Bladder microvascular endothelial cell (primary cell): ENCODE results near the gene LDLRAD1. TPM values are rescaled to one million over a fixed set of nuclear protein-coding genes. Genes with fewer than 3 reads are reported as not detected.

Source experiments
- total RNA-seq: library from RNA; depleted of rRNA; stranded (reverse); fragments of >200 nt; gene quantifications from 2 replicates; pipeline ENCODE4 v1.2.3, GENCODE V29; 2014

Gene LDLRAD1, protein sequence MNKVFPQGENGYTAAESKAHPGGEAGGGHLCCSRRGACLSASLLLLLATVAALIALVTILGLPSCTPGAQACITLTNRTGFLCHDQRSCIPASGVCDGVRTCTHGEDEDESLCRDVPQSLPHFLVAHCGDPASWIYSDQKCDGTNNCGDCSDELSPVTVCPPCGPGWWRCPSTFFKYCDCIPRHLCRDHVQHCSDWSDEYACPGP
- total RNA-seq: not detected in 2 replicates

DNA sequence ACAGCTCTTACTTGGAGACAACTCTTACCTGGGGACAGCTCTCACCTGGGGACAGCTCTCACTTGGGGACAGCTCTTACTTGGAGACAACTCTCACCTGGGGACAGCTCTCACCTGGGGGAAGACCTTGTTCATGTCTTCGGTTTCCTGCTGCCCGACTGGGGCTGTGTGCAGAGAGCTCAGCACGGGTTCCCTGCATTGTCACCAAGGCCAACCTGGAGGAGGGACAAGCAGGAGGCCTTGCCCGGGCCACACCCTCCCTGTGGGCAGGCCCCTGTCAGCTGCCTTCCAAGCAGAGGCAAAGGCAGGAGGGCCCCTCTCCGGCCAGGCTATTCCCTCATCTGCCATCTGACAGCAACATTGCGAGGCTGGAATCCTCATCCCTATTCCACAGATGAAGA, at the start of gene LDLRAD1:
TSS of gene LDLRAD1 (minus strand) at position 208 of the 400 bp plus-strand sequence. CDS start at position 134, 74 bp downstream.

DNA sequence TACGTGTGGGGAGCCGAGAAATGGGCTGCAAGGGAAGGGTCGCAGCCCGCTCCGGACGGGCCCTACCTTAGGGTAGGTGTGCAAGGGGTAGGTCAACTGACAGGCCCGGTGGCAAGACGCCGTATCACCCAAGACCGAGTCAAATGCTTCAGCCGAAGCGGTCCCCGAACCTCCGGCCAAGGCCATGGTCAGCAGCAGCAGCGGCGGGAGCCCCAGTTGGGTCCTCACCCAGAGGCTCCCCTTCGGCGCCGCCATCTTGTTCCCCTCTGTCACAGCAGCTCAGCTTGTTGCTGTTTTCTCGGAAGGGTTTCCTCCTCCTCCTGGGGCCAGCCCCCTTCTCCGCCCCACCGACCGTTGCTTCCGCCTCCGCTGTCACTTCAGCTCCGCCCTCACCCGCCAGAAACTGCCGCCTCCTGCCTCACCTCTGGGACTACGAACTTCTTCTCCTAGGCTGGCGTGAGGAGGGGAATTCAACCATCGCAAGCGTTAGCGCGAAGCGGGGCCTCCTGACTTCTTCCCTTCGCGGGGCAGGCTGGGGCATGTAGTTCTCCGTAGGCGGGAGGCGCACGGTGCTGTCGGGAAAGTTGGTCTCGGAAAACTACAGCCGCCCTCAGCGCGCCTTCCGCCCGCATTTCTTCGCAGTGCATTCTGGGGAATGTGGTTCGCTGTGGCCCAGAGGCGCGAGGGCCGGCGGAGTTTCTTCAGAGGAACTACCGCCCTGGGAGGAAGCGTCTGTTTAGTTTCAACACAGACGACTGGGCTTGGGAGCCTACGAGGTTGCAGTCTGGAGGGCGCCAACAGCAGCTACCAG, 35.2 kb upstream of the LDLRAD1 start, which contains the start of the genes TCEANC2 and TMEM59:
TSS of gene TCEANC2 (plus strand) at position 675 of the 811 bp plus-strand sequence. CDS start 815 bp downstream, outside the sequence.
TSS of gene TMEM59 (minus strand) at position 271 of the 811 bp plus-strand sequence. CDS start at position 255, 16 bp downstream.

Other genes with a start within 250 kb of the LDLRAD1 start
- 17.6 and 18.4 TPM in 2 replicates for gene NDC1, start 179.9 kb downstream of the LDLRAD1 start, total RNA-seq
- 18.3 and 20.1 TPM in 2 replicates for gene YIPF1, start 128.4 kb downstream of the LDLRAD1 start, total RNA-seq
- gene DIO1, start 124.0 kb downstream of the LDLRAD1 start, total RNA-seq: not detected in 2 replicates
- gene IFT25, start 72.5 kb downstream of the LDLRAD1 start, total RNA-seq: 13.1 and 17.0 TPM in 2 replicates
- gene LRRC42, start 71.8 kb downstream of the LDLRAD1 start, total RNA-seq: 18.8 and 23.2 TPM in 2 replicates
- gene TMEM59, start 35.0 kb upstream of the LDLRAD1 start, total RNA-seq: 175 and 380 TPM in 2 replicates
- gene TCEANC2, start 35.4 kb upstream of the LDLRAD1 start, total RNA-seq: 1.9 and 2.6 TPM in 2 replicates
- gene CDCP2, start 134.8 kb upstream of the LDLRAD1 start, total RNA-seq: not detected in 2 replicates
- 2.3 and 5.6 TPM in 2 replicates for gene CYB5RL, start 181.8 kb upstream of the LDLRAD1 start, total RNA-seq
- 27.6 and 36.6 TPM in 2 replicates for gene MRPL37, start 182.0 kb upstream of the LDLRAD1 start, total RNA-seq